HG02885 (cell line): ENCODE data around the gene TSPAN11.

Experiments used
- ATAC-seq: cut with Tn5 transposase; IDR thresholded peaks from one replicate; pipeline ENCODE4 v1.9.1; 2021; ENCODE audit warnings: mild to moderate bottlenecking; ENCODE audit not compliant: unreplicated experiment, poor library complexity

TSPAN11 gene

DNA sequence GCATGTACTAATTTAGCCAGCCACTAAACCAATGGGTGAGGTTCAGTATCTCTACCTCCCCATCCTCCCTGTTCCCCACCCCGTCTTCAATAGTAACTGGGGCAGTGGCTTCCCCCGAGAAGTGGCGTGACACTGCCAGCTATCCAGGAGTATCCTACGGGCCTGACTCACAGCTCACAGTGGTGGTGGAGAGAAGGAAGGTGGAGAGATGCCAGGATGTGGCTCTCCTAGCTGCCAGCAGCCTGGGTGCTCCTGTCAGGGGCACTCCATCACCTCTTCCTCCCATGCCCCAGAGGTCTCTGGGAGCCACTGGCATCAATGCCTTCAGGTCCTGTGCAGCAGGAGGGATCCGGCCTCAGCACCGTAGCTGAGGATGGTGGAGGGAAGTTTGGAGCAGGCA is 49.0 kb downstream of the TSPAN11 start:
- no peak for ATAC-seq

GRCh38 chr12:30976206-30976605 is 49.7 kb downstream of the TSPAN11 start:
- ATAC-seq = no peak

DNA sequence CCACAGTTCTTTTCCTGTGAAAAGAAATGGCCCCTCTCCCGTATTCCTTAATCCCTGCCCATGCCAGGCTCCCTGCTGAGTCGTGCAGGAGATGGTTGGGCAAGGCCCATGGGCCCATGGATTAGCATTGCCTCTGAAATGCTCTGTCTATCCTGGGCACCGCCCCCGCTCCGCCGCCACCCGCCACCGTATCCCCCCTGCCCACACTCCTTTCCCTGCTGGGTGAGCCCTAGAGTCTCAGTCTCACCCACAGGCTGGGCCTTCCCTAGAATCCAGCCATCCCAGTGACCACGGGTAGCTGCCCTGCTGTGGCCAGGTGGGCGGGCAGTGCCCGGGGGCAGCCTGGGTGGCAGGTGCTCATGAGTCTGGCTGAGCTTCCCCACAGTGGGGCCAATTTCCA is 50.6 kb downstream of the TSPAN11 start:
- ATAC-seq = no peak

- no peak for ATAC-seq
These were observed 51.2 kb downstream of the TSPAN11 start for GRCh38 chr12:30977537-30978349.

GRCh38 chr12:30978639-30979038 is 52.1 kb downstream of the TSPAN11 start:
- ATAC-seq = no peak

GRCh38 chr12:30979371-30980259 is 53.1 kb downstream of the TSPAN11 start:
- no peak for ATAC-seq

DNA sequence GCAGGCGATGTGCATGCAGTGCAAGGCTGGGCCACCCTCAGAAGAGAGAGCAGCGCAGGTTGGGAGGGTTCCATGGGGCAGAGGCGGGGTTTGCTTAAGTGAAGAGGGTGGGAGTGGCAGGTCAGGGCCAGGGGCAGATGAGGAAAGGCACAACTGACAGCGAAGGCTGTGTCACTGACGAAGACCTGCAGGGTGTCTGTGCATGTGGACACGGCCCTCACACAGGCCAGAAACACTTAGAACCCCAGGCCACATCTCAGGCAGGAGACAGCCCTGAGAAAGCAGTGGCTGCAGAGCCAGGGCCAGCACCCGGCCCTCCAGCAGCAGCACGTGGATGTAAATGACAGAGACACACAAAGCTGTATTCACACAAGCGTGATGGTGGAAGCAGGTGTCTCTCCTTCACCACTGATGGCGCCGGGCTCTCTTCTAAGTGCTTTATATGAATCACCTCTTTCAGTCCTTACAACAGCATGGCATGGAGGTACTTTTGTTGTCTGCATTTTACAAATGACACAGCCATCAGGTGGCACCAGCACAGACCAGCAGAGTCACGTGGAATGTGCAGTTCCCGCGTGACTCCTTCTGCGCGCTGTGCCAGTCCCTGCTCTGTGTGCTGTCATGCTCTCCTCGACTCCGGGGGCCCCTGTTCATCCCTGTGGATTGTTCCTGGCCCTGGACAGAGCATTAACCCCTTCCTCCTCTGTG is 54.6 kb downstream of the TSPAN11 start:
- ATAC-seq = no peak

DNA sequence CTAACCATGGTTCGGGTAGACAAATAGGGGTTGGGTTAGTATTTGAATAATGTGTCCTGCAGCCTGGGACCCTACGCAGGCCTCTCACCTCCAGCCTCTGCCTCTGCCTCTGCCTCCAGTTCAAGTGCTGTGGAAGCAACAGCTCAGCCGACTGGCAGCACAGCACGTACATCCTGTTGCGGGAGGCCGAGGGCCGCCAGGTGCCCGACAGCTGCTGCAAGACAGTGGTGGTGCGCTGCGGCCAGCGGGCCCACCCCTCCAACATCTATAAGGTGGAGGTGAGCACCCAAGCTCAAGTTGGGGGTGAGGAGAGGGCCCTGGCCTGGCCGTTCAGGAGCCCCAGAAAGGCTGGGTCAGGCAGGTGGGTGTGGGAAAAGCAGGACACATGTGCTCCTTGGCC is 55.9 kb downstream of the TSPAN11 start:
- no peak for ATAC-seq

DNA sequence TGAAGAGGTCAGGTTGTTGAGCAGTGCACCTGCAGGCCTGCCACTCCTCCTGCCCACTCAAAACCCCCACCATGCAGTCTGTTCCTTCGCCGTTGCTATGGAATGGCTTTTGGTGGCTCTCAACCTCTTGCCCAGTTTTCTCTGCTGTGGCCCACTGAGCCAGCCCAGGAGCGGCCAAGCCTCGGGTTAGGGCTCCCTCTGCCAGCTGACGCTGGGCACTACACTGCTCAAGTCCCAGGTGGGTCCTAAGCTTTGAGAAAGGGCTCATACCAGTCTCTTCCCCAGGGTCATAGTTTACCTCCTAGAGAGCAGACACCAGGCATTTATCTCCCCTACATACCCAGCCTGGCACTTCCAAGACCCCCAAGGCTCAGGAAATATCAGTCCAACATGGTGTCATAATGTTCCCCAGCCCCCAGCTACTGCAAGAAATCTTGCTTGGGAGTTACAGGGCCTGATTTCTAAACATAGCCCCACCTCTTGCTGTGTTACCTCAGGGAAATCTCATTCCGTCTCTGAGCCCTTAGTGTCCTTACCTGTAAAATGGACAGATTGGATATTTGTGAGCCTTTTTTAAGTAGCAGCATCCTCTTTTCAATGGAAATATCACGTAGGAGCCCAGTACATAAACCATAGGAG is 59.4 kb downstream of the TSPAN11 start:
- peak; percentile 79 for ATAC-seq

- ATAC-seq = no peak
These were observed 61.5 kb downstream of the TSPAN11 start for GRCh38 chr12:30988086-30988485.

GRCh38 chr12:30988646-30989286 is 62.2 kb downstream of the TSPAN11 start:
- no peak for ATAC-seq

DNA sequence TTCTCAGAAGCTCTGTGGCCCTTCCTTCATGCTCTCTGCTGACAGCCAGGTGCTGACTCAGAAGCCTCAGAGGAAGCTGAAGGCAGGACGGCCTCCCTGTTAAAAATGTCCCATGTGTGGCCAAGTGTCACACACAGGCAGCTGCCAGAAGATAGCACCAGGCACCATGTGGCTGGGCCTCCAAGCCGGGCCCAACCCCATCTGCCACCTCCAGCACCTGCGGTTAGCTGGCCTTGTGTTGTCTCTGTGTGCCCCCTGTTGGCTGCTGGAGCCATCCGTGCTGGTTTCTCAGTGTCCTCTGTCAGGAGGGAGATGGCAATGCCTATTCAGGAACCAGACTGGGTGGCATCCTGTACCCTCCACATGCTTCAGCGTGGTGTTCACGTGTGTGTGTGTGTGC is 63.2 kb downstream of the TSPAN11 start:
- no peak for ATAC-seq

GRCh38 chr12:30990316-30990715 is 63.8 kb downstream of the TSPAN11 start:
- ATAC-seq = no peak

GRCh38 chr12:30990776-30991175 is 64.2 kb downstream of the TSPAN11 start:
- ATAC-seq = no peak

- ATAC-seq = no peak
These were observed 64.9 kb downstream of the TSPAN11 start for GRCh38 chr12:30991466-30991865.

DNA sequence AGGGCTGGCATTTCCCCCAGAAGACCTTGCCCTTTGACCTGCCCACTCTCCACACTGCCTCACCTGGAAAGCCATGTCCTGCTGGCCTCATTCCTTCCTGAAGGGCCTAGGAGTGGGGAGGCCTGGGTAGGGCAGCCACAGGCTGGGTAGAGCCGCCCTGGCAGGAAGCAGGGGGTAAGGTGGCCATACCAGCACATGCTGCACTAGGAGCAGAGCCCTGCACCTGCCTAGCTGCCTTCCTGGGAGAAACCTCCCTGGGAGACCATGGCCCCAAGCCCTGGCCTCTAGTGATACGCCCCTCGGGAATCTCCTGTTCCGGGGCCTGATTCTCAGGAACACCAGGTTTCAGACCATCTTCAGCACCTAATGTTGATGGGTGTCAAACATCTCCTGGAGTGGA is 65.8 kb downstream of the TSPAN11 start:
- ATAC-seq = no peak

DNA sequence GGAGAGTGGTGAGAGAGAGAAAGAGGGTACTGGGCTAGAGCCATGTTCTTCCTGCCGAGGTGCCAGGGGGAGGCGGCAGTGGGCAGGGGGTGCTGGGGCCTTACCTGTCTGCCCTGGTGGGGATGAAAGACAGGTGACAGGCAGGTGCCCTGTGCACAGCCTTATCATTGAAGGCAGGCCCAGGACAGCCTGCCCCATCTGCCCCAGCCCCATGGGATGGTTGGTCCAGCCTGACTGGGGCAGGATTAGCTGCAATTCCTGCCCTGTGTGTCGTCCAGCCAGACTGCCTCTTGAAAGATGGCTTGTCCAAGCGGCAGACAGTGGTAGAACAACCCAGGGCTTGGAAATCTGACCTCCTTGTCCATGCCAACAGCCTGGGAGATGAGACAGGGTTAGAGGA is 67.2 kb downstream of the TSPAN11 start:
- ATAC-seq = no peak

GRCh38 chr12:30994274-30994673 is 67.7 kb downstream of the TSPAN11 start:
- ATAC-seq = no peak

- no peak for ATAC-seq
These were observed 69.7 kb downstream of the TSPAN11 start for GRCh38 chr12:30996255-30996654.

DNA sequence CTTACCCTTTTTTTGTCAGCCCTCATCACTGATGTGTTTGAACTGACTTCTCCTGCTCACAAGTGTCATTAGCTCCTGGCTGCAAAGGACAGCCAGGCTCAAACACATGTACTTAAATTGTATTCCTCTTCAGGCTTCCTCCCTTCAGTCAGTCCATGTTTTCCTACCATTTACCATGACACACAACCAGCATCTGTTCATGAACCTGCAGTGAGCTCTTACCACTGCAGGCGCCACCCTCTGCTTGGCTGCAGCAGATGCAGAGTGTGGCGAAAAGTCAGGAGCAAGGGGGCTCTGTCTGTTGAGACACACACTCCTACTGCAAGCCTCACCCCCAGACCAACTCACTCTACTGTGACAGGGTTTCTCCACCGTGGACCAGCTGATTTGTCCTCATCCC is 70.2 kb downstream of the TSPAN11 start:
- ATAC-seq = no peak
